MM.1S (cell line): ENCODE data around the gene NTMT1.

Experiments
- DNase-seq: peaks from one replicate; pipeline ENCODE4 v3.0.0-alpha.2; 2015
- H2AFZ ChIP-seq: fragments of 300-600 bp; sonication (generic); 2 replicates; pipeline ENCODE4 v1.6.0; 2016; ENCODE audit warnings: antibody characterized with exemption, low read length
- H3F3A ChIP-seq: fragments of 300-600 bp; sonication (generic); 2 replicates; pipeline ENCODE4 v1.6.1; 2016; ENCODE audit warnings: mild to moderate bottlenecking, antibody characterized with exemption, low read length, moderate library complexity, mixed read lengths; ENCODE audit not compliant: insufficient read depth
- H3K27ac ChIP-seq: fragments of 300-600 bp; sonication (generic); 2 replicates; pipeline ENCODE4 v1.5.1; 2016; ENCODE audit warnings: mild to moderate bottlenecking, low read length
- H3K27me3 ChIP-seq: fragments of 300-600 bp; sonication (generic); replicated peaks from 2 replicates; pipeline ENCODE4 v1.6.0; 2016; ENCODE audit warnings: low read length; ENCODE audit not compliant: insufficient read depth
- H3K36me3 ChIP-seq: fragments of 300-600 bp; sonication (generic); replicated peaks from 2 replicates; pipeline ENCODE4 v1.6.1; 2016; ENCODE audit warnings: mild to moderate bottlenecking, low read length, mixed read lengths; ENCODE audit not compliant: insufficient read depth
- H3K4me1 ChIP-seq: fragments of 300-600 bp; sonication (generic); 2 replicates; pipeline ENCODE4 v1.6.1; 2016; ENCODE audit warnings: low read length, mixed read lengths
- H3K4me2 ChIP-seq: fragments of 300-600 bp; sonication (generic); 2 replicates; pipeline ENCODE4 v1.6.0; 2016; ENCODE audit warnings: low read depth, low read length
- H3K4me3 ChIP-seq: fragments of 300-600 bp; sonication (generic); 2 replicates; pipeline ENCODE4 v1.5.1; 2016; ENCODE audit warnings: low read length, mixed read lengths
- H3K79me2 ChIP-seq: fragments of 300-600 bp; sonication (generic); 2 replicates; pipeline ENCODE4 v1.6.1; 2016; ENCODE audit warnings: mixed run types, low read length, mixed read lengths
- H3K9ac ChIP-seq: fragments of 300-600 bp; sonication (generic); 2 replicates; pipeline ENCODE4 v1.6.1; 2016; ENCODE audit warnings: low read length, mixed read lengths
- H3K9me2 ChIP-seq: fragments of 300-600 bp; sonication (generic); replicated peaks from 2 replicates; pipeline ENCODE4 v1.6.1; 2016; ENCODE audit warnings: mild to moderate bottlenecking, low read length, mixed read lengths; ENCODE audit not compliant: insufficient read depth
- H3K9me3 ChIP-seq: fragments of 300-600 bp; sonication (generic); replicated peaks from 2 replicates; pipeline ENCODE4 v1.6.1; 2016; ENCODE audit warnings: mild to moderate bottlenecking, low read length, mixed read lengths; ENCODE audit not compliant: insufficient read depth
- H4K20me1 ChIP-seq: fragments of 300-600 bp; sonication (generic); 2 replicates; pipeline ENCODE4 v1.6.1; 2016; ENCODE audit warnings: mild to moderate bottlenecking, low read length, moderate library complexity, mixed read lengths; ENCODE audit not compliant: insufficient read depth
- CTCF ChIP-seq: fragments of 300-600 bp; sonication (generic); IDR thresholded peaks from 2 replicates; pipeline ENCODE4 v1.5.1; 2016; ENCODE audit warnings: antibody characterized with exemption, low read length, mixed read lengths
- EZH2 ChIP-seq: fragments of 300-600 bp; sonication (generic); optimal IDR thresholded peaks from 2 replicates; pipeline ENCODE3; 2017; ENCODE audit warnings: low read depth, mild to moderate bottlenecking, antibody characterized with exemption, low read length, mixed read lengths
- EZH2phosphoT487 ChIP-seq: fragments of 300-600 bp; sonication (generic); IDR thresholded peaks from 2 replicates; pipeline ENCODE4 v1.6.1; 2018; ENCODE audit warnings: antibody characterized with exemption, low read length

Gene NTMT1

GRCh38 chr9:129640086-129640870 is 14.3 kb downstream of the NTMT1 start:
- DNase-seq, result no peak
- H3K36me3 ChIP-seq, result no peaks in the 10 kb centered on the region
- no peaks in the 10 kb centered on the region for H3K9me3 ChIP-seq
- TF ChIP-seq EZH2 (no peak), CTCF (no peak), EZH2phosphoT487 (no peak)
- H3K27ac ChIP-seq, result no peak overlapping the region
- H3K4me3 ChIP-seq, result 0 out of 2 replicates have a peak overlapping the region, but pooled peaks have one; percentile 99
- peaks cover 20% of the 10 kb centered on the region for H3K27me3 ChIP-seq
- no peak overlapping the region for H2AFZ ChIP-seq
- H3K4me1 ChIP-seq, result peaks cover 9% of the 10 kb centered on the region
- H3K9me2 ChIP-seq, result no peaks in the 10 kb centered on the region
- H3K4me2 ChIP-seq, result peak overlapping the region; percentile 98
- H3F3A ChIP-seq, result peaks cover 6% of the 10 kb centered on the region; the same call in 1 of the 2 replicates
- H4K20me1 ChIP-seq, result no peaks in the 10 kb centered on the region; the same call in 1 of the 2 replicates
- no peak overlapping the region for H3K9ac ChIP-seq
- peaks cover 29% of the 10 kb centered on the region for H3K79me2 ChIP-seq

- Histone ChIP-seq H4K20me1 (no peaks in the 10 kb centered on the region; the same call in 1 of the 2 replicates), H3K9me3 (no peaks in the 10 kb centered on the region), H3K9me2 (no peaks in the 10 kb centered on the region), H3K4me2 (peak overlapping the region; percentile 98), H3F3A (peaks cover 6% of the 10 kb centered on the region; the same call in 1 of the 2 replicates), H3K4me1 (peaks cover 9% of the 10 kb centered on the region), H3K27ac (no peak overlapping the region; the same call in 1 of the 2 replicates), H3K27me3 (peaks cover 28% of the 10 kb centered on the region), H3K79me2 (peaks cover 29% of the 10 kb centered on the region), H3K4me3 (peak overlapping the region; percentile 99), H2AFZ (peak overlapping the region; percentile 91; the same call in 1 of the 2 replicates), H3K36me3 (no peaks in the 10 kb centered on the region), H3K9ac (peak overlapping the region; percentile 88)
- TF ChIP-seq EZH2 (no peak), EZH2phosphoT487 (no peak), CTCF (no peak)
- DNase-seq, result no peak
Observed at GRCh38 chr9:129640871-129641749, 15.1 kb downstream of the NTMT1 start.

- Histone ChIP-seq H2AFZ (peak within 1 kb of the TSS; percentile 97), H3K27ac (no peak within 1 kb of the TSS; the same call in 1 of the 2 replicates)
- DNase-seq, result peak; percentile 97
Observed at GRCh38 chr9:129641750-129642585, 16.0 kb downstream of the NTMT1 start, which contains the start of gene ASB6. Gene ASB6, minus strand, starts transcription at chr9:129642151. Its CDS starts 152 bp downstream, at chr9:129641999.

More at GRCh38 chr9:129641750-129642585, 16.0 kb downstream of the NTMT1 start, which contains the start of gene ASB6:
- Histone ChIP-seq H3K4me3 (peak within 1 kb of the TSS; percentile 99), H3K79me2 (peaks cover 29% of the 10 kb centered on the region), H4K20me1 (no peaks in the 10 kb centered on the region; the same call in 1 of the 2 replicates), H3K9ac (peak within 1 kb of the TSS; percentile 88), H3K9me3 (no peaks in the 10 kb centered on the region), H3K36me3 (no peaks in the 10 kb centered on the region), H3K9me2 (no peaks in the 10 kb centered on the region), H3K4me2 (peak within 1 kb of the TSS; percentile 98), H3F3A (peaks cover 6% of the 10 kb centered on the region; the same call in 1 of the 2 replicates), H3K27me3 (peaks cover 37% of the 10 kb centered on the region), H3K4me1 (peaks cover 9% of the 10 kb centered on the region)
- TF ChIP-seq CTCF (peak; percentile 96), EZH2phosphoT487 (no peak), EZH2 (no peak)
